PFSK-1 (cell line): ENCODE data around the gene IGSF21.

ENCODE experiments used
- POLR2AphosphoS5 ChIP-seq: IDR thresholded peaks from 2 replicates; pipeline ENCODE4 v1.6.1; 2012; ENCODE audit warnings: low read depth, mild to moderate bottlenecking, control low read depth, low read length, moderate library complexity
- REST ChIP-seq, 2 experiments: IDR thresholded peaks; 2 replicates each; pipeline versions ENCODE4 v1.6.1 to v1.8.0; 2011 to 2012; ENCODE audit warnings: low read depth in 2 of 2, low read length in 2 of 2, control low read depth in 1 of 2, inconsistent platforms in 1 of 2, mild to moderate bottlenecking in 1 of 2, moderate library complexity in 1 of 2; ENCODE audit not compliant: insufficient read depth in 1 of 2
- TAF1 ChIP-seq: IDR thresholded peaks from 2 replicates; pipeline ENCODE4 v1.6.1; 2012; ENCODE audit warnings: low read length, control low read depth, borderline replicate concordance; ENCODE audit not compliant: insufficient read depth

GRCh38 chr1:18343581-18343980 is 236.0 kb downstream of the IGSF21 start:
- TF ChIP-seq TAF1, result no peak
- TF ChIP-seq POLR2AphosphoS5, result no peak
- no peak for TF ChIP-seq REST (IDR thresholded peaks at IDR 0.05; ENCODE audit: insufficient read depth in 1 of 2, low read depth in 2 of 2, low read length in 2 of 2)
